AG09319 (cell line): ENCODE results near the gene HS3ST3A1.

Experiments used
- DNase-seq: peaks from one replicate; pipeline ENCODE4 v3.0.0-alpha.2; 2010; ENCODE audit warnings: low read depth; ENCODE audit errors: extremely low read depth
- CTCF ChIP-seq: IDR thresholded peaks from 2 replicates; pipeline ENCODE4 v1.5.1; 2011; ENCODE audit warnings: low read depth, mild to moderate bottlenecking, inconsistent platforms, low read length, moderate library complexity

HS3ST3A1 gene

GRCh38 chr17:13538841-13539411 is 62.8 kb downstream of the HS3ST3A1 start:
- no peak for TF ChIP-seq CTCF
- no peak for DNase-seq

DNA sequence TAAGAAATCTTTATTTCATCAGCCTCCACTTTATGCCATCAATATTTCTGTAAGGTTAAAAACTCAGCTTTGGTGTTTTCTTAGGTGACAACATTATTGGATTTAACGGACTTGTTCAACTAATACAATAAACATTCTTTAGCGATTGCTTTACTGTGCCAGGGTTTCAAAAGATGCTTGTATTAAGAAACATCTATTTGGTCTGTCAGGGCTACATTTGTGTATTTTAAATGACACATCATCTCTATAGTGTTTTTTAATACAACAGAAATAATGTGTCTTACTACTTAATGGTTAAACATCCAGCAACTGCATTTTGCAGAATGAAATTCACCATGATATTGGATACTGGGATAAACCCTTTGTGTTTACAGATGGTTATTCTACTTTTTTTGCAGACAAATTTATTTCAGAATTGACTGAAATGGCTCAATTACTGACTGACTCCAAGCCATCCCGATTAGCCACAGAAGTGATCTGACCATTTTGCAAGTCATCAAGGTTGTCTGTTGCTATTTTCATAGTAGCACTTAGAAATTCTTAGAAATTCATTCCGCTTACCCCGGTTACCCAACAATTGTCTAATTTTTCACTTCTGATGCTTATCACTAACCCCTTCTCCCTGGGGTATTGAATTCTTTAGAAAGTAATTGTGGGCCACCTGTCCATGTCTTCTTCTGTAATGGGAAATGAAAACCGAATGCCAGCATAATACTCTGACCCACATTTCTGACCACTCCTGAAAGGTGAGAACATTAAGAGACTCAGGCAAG is 63.7 kb downstream of the HS3ST3A1 start:
- no peak for TF ChIP-seq CTCF
- no peak for DNase-seq

DNA sequence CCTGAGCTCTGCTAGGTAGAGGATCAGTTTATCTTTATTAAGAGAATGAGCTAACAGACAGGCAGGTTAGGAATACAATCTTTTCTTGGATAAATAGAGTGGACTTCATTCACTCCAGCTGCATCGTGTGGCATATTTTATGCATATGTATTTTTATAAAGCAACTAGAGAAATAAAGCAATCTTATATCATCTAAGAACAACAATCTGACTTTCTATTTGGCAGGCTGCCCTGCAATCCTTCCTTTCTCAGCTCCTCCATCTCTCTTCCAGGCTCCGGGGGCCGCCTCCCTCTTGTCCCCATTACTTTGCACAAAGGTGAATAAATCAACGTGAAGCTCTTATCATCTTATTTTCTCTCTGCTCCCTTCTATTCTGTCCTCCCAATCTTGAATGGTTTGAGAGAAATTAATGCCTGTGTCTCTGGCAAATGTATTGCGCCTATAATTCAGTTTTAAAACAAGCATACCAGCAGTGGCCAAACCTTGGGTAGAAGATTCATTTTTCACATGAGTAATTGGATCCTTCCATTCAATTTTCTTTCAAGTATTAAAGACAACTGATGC is 64.5 kb downstream of the HS3ST3A1 start:
- no peak for DNase-seq
- TF ChIP-seq CTCF, result no peak

GRCh38 chr17:13534946-13535345 is 66.8 kb downstream of the HS3ST3A1 start:
- no peak for TF ChIP-seq CTCF

DNA sequence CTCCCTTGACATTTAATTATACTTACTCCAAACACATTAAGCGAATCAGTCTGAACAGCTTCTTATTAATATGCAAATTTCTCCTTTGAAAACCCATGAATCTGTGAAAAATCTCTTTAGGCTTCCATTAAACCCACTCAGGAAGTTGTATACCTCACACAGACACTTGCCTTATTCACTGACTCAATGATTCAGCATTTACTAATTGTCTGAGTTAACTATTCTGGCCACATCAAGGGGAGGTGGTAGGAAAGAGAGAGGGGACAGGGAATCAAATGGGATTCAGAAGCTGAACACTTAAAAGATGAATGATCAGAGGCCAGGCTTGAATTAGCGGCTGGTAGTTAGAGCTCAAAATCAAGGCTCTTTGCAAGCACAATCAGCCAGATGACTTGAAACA is 70.0 kb downstream of the HS3ST3A1 start:
- no peak for TF ChIP-seq CTCF
- DNase-seq, result no peak

More at GRCh38 chr17:13534946-13535345, 66.8 kb downstream of the HS3ST3A1 start:
- no peak for DNase-seq

- no peak for TF ChIP-seq CTCF
- no peak for DNase-seq
Observed at GRCh38 chr17:13525876-13526275, 75.9 kb downstream of the HS3ST3A1 start.

DNA sequence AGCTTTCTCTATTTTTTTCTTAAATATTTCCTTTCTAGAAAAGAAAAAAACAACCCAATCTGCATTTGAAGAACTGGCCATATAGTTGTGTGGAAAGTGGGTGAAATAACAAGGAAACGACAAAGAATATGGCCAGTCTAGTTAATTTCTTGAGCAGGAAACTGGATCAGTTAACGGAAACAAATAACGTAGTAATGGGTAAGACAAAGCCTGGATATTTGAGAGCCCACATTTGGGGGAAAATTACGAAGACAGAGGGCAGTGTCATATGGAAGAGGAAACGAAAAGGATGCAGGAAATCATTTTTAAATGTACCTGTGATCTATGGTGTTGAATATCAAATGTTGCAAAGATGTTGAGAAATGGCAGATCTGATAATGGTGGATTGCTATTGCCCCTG is 78.6 kb downstream of the HS3ST3A1 start:
- TF ChIP-seq CTCF, result no peak
- no peak for DNase-seq
